ENCODE measurements around the gene BMPR1B. TPM values are rescaled to one million over a fixed set of nuclear protein-coding genes. Genes with fewer than 3 reads are reported as not detected.

Gene BMPR1B
- total RNA-seq, 1 donor: 4.3 TPM

GRCh38 chr4:94722748-94723147 lies 35.0 kb upstream of the BMPR1B start:
- DNase-seq (ENCODE audit: low read depth): no peak
- H3K4me3 ChIP-seq (ENCODE audit: low read depth, low read length): no peak overlapping the region
- TF ChIP-seq, protein P1, sequence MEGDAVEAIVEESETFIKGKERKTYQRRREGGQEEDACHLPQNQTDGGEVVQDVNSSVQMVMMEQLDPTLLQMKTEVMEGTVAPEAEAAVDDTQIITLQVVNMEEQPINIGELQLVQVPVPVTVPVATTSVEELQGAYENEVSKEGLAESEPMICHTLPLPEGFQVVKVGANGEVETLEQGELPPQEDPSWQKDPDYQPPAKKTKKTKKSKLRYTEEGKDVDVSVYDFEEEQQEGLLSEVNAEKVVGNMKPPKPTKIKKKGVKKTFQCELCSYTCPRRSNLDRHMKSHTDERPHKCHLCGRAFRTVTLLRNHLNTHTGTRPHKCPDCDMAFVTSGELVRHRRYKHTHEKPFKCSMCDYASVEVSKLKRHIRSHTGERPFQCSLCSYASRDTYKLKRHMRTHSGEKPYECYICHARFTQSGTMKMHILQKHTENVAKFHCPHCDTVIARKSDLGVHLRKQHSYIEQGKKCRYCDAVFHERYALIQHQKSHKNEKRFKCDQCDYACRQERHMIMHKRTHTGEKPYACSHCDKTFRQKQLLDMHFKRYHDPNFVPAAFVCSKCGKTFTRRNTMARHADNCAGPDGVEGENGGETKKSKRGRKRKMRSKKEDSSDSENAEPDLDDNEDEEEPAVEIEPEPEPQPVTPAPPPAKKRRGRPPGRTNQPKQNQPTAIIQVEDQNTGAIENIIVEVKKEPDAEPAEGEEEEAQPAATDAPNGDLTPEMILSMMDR (IDR thresholded peaks at IDR 0.05; ENCODE audit: insufficient read depth, low read depth, low read length): no peak

GRCh38 chr4:94724016-94724790 lies 33.6 kb upstream of the BMPR1B start:
- TF ChIP-seq, protein P1 (IDR thresholded peaks at IDR 0.05; ENCODE audit: insufficient read depth, low read depth, low read length): no peak
- no peak for DNase-seq (ENCODE audit: low read depth)
- no peak overlapping the region for H3K4me3 ChIP-seq (ENCODE audit: low read depth, low read length)

DNA sequence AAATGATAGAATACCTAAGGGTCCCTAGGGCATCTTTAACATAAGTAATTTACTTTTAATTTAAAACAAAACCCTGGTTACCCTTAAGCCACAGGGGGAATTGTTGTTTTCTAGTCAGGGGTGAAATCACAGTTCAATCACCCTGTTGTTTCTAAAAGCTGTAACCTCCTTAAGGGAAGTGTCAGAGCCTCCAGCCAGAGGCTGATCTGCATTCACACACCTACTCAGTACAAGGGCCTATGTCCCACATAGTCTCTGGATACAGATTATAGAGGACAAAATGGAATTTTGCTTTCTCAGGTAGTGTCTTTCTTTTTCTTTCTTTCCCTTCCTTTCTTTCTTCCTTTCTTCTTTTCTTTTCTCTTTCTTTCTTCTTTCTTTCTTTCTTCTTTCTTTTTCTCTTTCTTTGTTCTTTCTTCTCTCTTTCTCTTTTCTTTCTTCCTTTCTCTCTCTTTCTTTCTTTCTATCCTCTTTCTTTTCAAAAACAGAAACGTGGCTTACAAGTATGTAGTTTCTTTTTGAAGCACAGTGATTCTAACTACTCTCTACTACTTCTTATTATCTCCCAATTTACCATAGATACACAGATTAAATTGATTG lies 31.1 kb upstream of the BMPR1B start:
- DNase-seq (ENCODE audit: low read depth): no peak
- TF ChIP-seq, protein P1 (IDR thresholded peaks at IDR 0.05; ENCODE audit: insufficient read depth, low read depth, low read length): no peak
- no peak overlapping the region for H3K4me3 ChIP-seq (ENCODE audit: low read depth, low read length)

GRCh38 chr4:94728056-94728766 lies 29.5 kb upstream of the BMPR1B start:
- no peak for DNase-seq (ENCODE audit: low read depth)
- TF ChIP-seq, protein P1 (IDR thresholded peaks at IDR 0.05; ENCODE audit: insufficient read depth, low read depth, low read length): no peak
- H3K4me3 ChIP-seq (ENCODE audit: low read depth, low read length): no peak overlapping the region

DNA sequence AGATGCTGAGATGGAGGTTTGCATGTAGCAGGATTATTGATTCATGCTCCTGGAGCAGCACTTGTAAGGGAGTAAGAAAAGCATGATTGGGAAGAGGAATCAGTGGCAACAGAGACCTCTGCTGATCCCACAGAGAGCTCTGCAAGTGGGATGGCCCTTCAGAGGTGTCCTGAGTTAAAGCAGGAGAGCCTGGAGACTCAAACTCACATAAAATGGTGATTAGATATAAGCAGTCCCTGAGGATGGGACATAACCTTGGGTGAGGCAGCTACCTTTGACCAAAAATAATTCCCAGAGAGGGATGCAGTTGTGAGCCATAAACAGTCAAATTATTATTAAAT lies 25.4 kb upstream of the BMPR1B start:
- DNase-seq (ENCODE audit: low read depth): no peak
- H3K4me3 ChIP-seq (ENCODE audit: low read depth, low read length): no peak overlapping the region
- TF ChIP-seq, protein P1 (IDR thresholded peaks at IDR 0.05; ENCODE audit: insufficient read depth, low read depth, low read length): no peak

DNA sequence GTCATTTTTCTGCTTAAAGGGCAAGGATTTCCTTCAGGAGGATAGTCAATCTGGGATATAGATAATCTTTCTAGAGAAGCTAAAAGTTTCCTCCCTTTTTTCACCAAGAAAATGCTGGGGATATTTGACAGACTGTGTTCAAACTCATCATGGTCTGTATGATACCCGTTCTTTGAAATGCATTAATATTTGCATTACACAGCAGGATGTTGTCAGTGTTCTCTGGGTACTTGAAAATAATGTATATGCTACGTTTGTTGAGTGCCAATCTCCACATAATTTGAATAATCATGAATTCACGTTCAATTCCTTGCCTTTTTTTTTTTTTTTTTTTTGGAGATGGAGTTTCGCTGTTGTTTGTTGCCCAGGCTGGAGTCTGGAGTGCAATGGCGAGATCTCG lies 18.0 kb upstream of the BMPR1B start:
- H3K4me3 ChIP-seq (ENCODE audit: low read depth, low read length): no peak overlapping the region
- no peak for DNase-seq (ENCODE audit: low read depth)
- TF ChIP-seq, protein P1 (IDR thresholded peaks at IDR 0.05; ENCODE audit: insufficient read depth, low read depth, low read length): no peak
